H9 (cell line): Measurements from ENCODE around the gene MNX1. TPM values are rescaled to one million over a fixed set of nuclear protein-coding genes. Genes with fewer than 3 reads are reported as not detected.

Experiments
- DNase-seq: peaks from one replicate; pipeline ENCODE4 v3.0.0-alpha.2; 2017
- H2AFZ ChIP-seq: one replicate; pipeline ENCODE4 v1.6.1; 2013; ENCODE audit warnings: mild to moderate bottlenecking, low read length, control low read depth, moderate library complexity
- H2AK5ac ChIP-seq: 2 replicates; pipeline ENCODE4 v1.6.1; 2013; ENCODE audit warnings: low read length, control low read depth, mixed read lengths; ENCODE audit not compliant: insufficient read length
- H2BK120ac ChIP-seq: one replicate; pipeline ENCODE4 v1.6.1; 2013; ENCODE audit warnings: low read depth, mild to moderate bottlenecking, low read length, control low read depth, inconsistent platforms; ENCODE audit not compliant: poor library complexity, severe bottlenecking
- H2BK12ac ChIP-seq: 2 replicates; pipeline ENCODE4 v1.6.1; 2013; ENCODE audit warnings: low read length, control low read depth, mixed read lengths, low read depth; ENCODE audit not compliant: insufficient read length
- H2BK15ac ChIP-seq: 2 replicates; pipeline ENCODE4 v1.6.1; 2013; ENCODE audit warnings: low read depth, low read length, control low read depth
- H2BK20ac ChIP-seq: one replicate; pipeline ENCODE4 v1.6.1; 2013; ENCODE audit warnings: low read depth, mild to moderate bottlenecking, low read length, control low read depth, inconsistent platforms; ENCODE audit not compliant: poor library complexity, severe bottlenecking
- H2BK5ac ChIP-seq: 2 replicates; pipeline ENCODE4 v1.6.1; 2013; ENCODE audit warnings: low read length, control low read depth, mixed read lengths; ENCODE audit not compliant: insufficient read length
- H3K14ac ChIP-seq: 2 replicates; pipeline ENCODE4 v1.6.1; 2013; ENCODE audit warnings: low read length, control low read depth; ENCODE audit not compliant: insufficient read depth
- H3K18ac ChIP-seq: 2 replicates; pipeline ENCODE4 v1.6.1; 2013; ENCODE audit warnings: low read depth, mild to moderate bottlenecking, mixed read lengths, low read length, control low read depth; ENCODE audit not compliant: insufficient read length
- H3K23ac ChIP-seq: 2 replicates; pipeline ENCODE4 v1.6.1; 2013; ENCODE audit warnings: low read length, control low read depth, mixed read lengths, low read depth; ENCODE audit not compliant: insufficient read length
- H3K23me2 ChIP-seq: 2 replicates; pipeline ENCODE4 v1.6.1; 2013; ENCODE audit warnings: low read depth, mild to moderate bottlenecking, mixed read lengths, low read length, control low read depth; ENCODE audit not compliant: insufficient read length, poor library complexity, severe bottlenecking
- H3K27ac ChIP-seq: 2 replicates; pipeline ENCODE4 v1.5.1; 2013; ENCODE audit warnings: low read length, control low read depth, mixed read lengths, low read depth; ENCODE audit not compliant: insufficient read length
- H3K27me3 ChIP-seq: 2 replicates; pipeline ENCODE4 v1.6.1; 2013; ENCODE audit warnings: low read length, control low read depth, inconsistent platforms; ENCODE audit not compliant: insufficient read depth
- H3K4ac ChIP-seq: 2 replicates; pipeline ENCODE4 v1.6.1; 2013; ENCODE audit warnings: low read depth, mild to moderate bottlenecking, control low read depth, inconsistent platforms, low read length, moderate library complexity
- H3K4me1 ChIP-seq: 2 replicates; pipeline ENCODE4 v1.6.1; 2013; ENCODE audit warnings: low read length, control low read depth, inconsistent platforms; ENCODE audit not compliant: insufficient read depth
- H3K4me2 ChIP-seq: 2 replicates; pipeline ENCODE4 v1.6.1; 2013; ENCODE audit warnings: low read length, control low read depth, mixed read lengths; ENCODE audit not compliant: insufficient read length, insufficient read depth
- H3K56ac ChIP-seq: 2 replicates; pipeline ENCODE4 v1.6.1; 2013; ENCODE audit warnings: low read depth, mild to moderate bottlenecking, mixed read lengths, low read length, control low read depth; ENCODE audit not compliant: insufficient read length
- H3K79me1 ChIP-seq: 2 replicates; pipeline ENCODE4 v1.6.1; 2013; ENCODE audit warnings: low read depth, mild to moderate bottlenecking, moderate library complexity, low read length, control low read depth, inconsistent platforms; ENCODE audit not compliant: insufficient read depth, poor library complexity, severe bottlenecking
- H3K79me2 ChIP-seq: 2 replicates; pipeline ENCODE4 v1.6.1; 2013; ENCODE audit warnings: low read length, control low read depth, inconsistent platforms; ENCODE audit not compliant: insufficient read depth
- H3K9ac ChIP-seq: 2 replicates; pipeline ENCODE4 v1.6.1; 2013; ENCODE audit warnings: low read length, control low read depth, mixed read lengths; ENCODE audit not compliant: insufficient read length; ENCODE audit errors: extremely low read depth
- H3K9me3 ChIP-seq: one replicate; pipeline ENCODE4 v1.6.1; 2013; ENCODE audit warnings: low read depth, low read length, inconsistent platforms; ENCODE audit not compliant: control insufficient read depth
- H3T11ph ChIP-seq: one replicate; pipeline ENCODE4 v1.6.1; 2013; ENCODE audit warnings: mild to moderate bottlenecking, low read length, control low read depth, inconsistent platforms
- H4K20me1 ChIP-seq: one replicate; pipeline ENCODE4 v1.6.1; 2013; ENCODE audit not compliant: control insufficient read depth, insufficient read length, insufficient read depth
- H4K5ac ChIP-seq: 2 replicates; pipeline ENCODE4 v1.6.1; 2013; ENCODE audit warnings: low read depth, mild to moderate bottlenecking, mixed read lengths, low read length, control low read depth; ENCODE audit not compliant: insufficient read length
- H4K8ac ChIP-seq: replicated peaks from 2 replicates; pipeline ENCODE4 v1.6.1; 2013; ENCODE audit warnings: low read length, control low read depth, mixed read lengths, low read depth; ENCODE audit not compliant: insufficient read length
- H4K91ac ChIP-seq: 2 replicates; pipeline ENCODE4 v1.6.1; 2013; ENCODE audit warnings: low read depth, mild to moderate bottlenecking, moderate library complexity, mixed read lengths, low read length, control low read depth; ENCODE audit not compliant: insufficient read length
- H3K27ac Mint-ChIP-seq, 3 experiments: 2 replicates in 2 of 3; 3 replicates in 1 of 3; pipeline ENCODE4 v1.8.0; 2020 to 2021; ENCODE audit warnings: mixed read lengths in 3 of 3, mild to moderate bottlenecking in 1 of 3, moderate library complexity in 1 of 3
- H3K27me3 Mint-ChIP-seq: 2 replicates; pipeline ENCODE4 v1.8.0; 2021; ENCODE audit warnings: low read depth, mild to moderate bottlenecking, moderate library complexity, mixed read lengths
- H3K36me3 Mint-ChIP-seq, 3 experiments: 2 replicates in 2 of 3; 3 replicates in 1 of 3; pipeline ENCODE4 v1.8.0; 2020 to 2021; ENCODE audit warnings: low read depth in 3 of 3, mixed read lengths in 3 of 3; ENCODE audit not compliant: insufficient read depth in 1 of 3
- H3K4me1 Mint-ChIP-seq, 2 experiments: 2 replicates each; pipeline ENCODE4 v1.8.0; 2020; ENCODE audit warnings: mixed read lengths in 2 of 2
- H3K4me3 Mint-ChIP-seq, 2 experiments: 2 replicates in 1 of 2; 3 replicates in 1 of 2; pipeline ENCODE4 v1.8.0; 2020 to 2021; ENCODE audit warnings: mild to moderate bottlenecking in 2 of 2, mixed read lengths in 2 of 2, moderate library complexity in 1 of 2
- H3K9me3 Mint-ChIP-seq, 2 experiments: 2 replicates in 1 of 2; 3 replicates in 1 of 2; pipeline ENCODE4 v1.8.0; 2020; ENCODE audit warnings: mild to moderate bottlenecking in 2 of 2, mixed read lengths in 2 of 2, moderate library complexity in 1 of 2
- WGBS: extraction: QIAGEN DNeasy Blood & Tissue Kit; methylation state at CpG from one replicate; pipeline ENCODE4 v1.1.7; 2013; ENCODE audit warnings: missing lambda C conversion rate, low lambda C conversion rate, mixed read lengths; ENCODE audit not compliant: insufficient read length; ENCODE audit errors: extremely low coverage; 5-methylcytosine and 5-hydroxymethylcytosine counted together
- total RNA-seq: library from RNA; stranded (reverse); gene quantifications from 2 replicates; pipeline ENCODE4 v1.2.1, GENCODE V29; 2021
- TF ChIP-seq, protein P1 (sequence below): fragments of 200-600 bp; sonication (generic); conservative IDR thresholded peaks from 3 replicates; pipeline ENCODE4 v1.8.0; 2021; ENCODE audit warnings: antibody characterized with exemption, mild to moderate bottlenecking

Gene MNX1
- total RNA-seq, 1 experiment from 2014 or later = not detected

- Histone ChIP-seq H2BK5ac (no peak overlapping the region), H2BK20ac (no peak overlapping the region), H3K14ac (no peak overlapping the region), H2BK120ac (no peak overlapping the region), H3K56ac (no peak overlapping the region), H4K20me1 (no peaks in the 10 kb centered on the region), H4K5ac (no peak overlapping the region), H2AFZ (no peak overlapping the region), H2BK12ac (no peak overlapping the region), H3T11ph (no peak overlapping the region), H3K23ac (no peak overlapping the region), H4K8ac (no peak overlapping the region), H4K91ac (no peak overlapping the region), H3K79me2 (no peaks in the 10 kb centered on the region), H3K18ac (no peak overlapping the region), H3K4ac (no peak overlapping the region), H3K27ac (no peak overlapping the region), H2BK15ac (no peak overlapping the region), H3K9me3 (no peaks in the 10 kb centered on the region), H3K9ac (no peak overlapping the region), H3K27me3 (peaks cover 90% of the 10 kb centered on the region), H3K23me2 (no peaks in the 10 kb centered on the region), H3K4me2 (no peak overlapping the region), H3K4me1 (0 out of 2 replicates have a peak, but pooled peaks cover 4% of the 10 kb centered on the region), H3K79me1 (no peaks in the 10 kb centered on the region), H2AK5ac (no peak overlapping the region)
- no peak overlapping the region for H3K27ac Mint-ChIP-seq
- H3K4me3 Mint-ChIP-seq = peak overlapping the region in 1 of 2 experiments; percentile 69; a peak in 1 of 5 replicates
- no peaks in the 10 kb centered on the region; a peak in 1 of 7 replicates for H3K36me3 Mint-ChIP-seq
- peaks cover 12 to 29% of the 10 kb centered on the region in 2 experiments for H3K4me1 Mint-ChIP-seq
- peak; percentile 71 for DNase-seq
- TF ChIP-seq, protein P1, sequence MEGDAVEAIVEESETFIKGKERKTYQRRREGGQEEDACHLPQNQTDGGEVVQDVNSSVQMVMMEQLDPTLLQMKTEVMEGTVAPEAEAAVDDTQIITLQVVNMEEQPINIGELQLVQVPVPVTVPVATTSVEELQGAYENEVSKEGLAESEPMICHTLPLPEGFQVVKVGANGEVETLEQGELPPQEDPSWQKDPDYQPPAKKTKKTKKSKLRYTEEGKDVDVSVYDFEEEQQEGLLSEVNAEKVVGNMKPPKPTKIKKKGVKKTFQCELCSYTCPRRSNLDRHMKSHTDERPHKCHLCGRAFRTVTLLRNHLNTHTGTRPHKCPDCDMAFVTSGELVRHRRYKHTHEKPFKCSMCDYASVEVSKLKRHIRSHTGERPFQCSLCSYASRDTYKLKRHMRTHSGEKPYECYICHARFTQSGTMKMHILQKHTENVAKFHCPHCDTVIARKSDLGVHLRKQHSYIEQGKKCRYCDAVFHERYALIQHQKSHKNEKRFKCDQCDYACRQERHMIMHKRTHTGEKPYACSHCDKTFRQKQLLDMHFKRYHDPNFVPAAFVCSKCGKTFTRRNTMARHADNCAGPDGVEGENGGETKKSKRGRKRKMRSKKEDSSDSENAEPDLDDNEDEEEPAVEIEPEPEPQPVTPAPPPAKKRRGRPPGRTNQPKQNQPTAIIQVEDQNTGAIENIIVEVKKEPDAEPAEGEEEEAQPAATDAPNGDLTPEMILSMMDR = no peak
- no CpG with 5 or more reads among the region's 47 CpGs for WGBS
- peaks cover 0 to 9% of the 10 kb centered on the region in 2 experiments; a peak in 2 of 5 replicates for H3K9me3 Mint-ChIP-seq
- H3K27me3 Mint-ChIP-seq = peaks cover 96% of the 10 kb centered on the region
Measured at GRCh38 chr7:157002819-157003421, 7.5 kb downstream of the MNX1 start.
